ENCODE measurements around the gene ACTL10.

Gene ACTL10

GRCh38 chr20:33701629-33702450 lies 35.1 kb downstream of the ACTL10 start:
- Histone ChIP-seq H3K4me1 (ENCODE audit: insufficient read depth, low read length, poor library complexity, severe bottlenecking) (no peaks in the 10 kb centered on the region), H3K4me2 (ENCODE audit: low read depth, low read length, poor library complexity, severe bottlenecking) (no peak overlapping the region), H3F3A (ENCODE audit: low read depth) (no peaks in the 10 kb centered on the region), H3K79me2 (ENCODE audit: insufficient read depth, low read length) (no peaks in the 10 kb centered on the region), H3K4me3 (ENCODE audit: low read length, poor library complexity, severe bottlenecking) (no peak overlapping the region), H4K20me1 (ENCODE audit: insufficient read depth, low read length, poor library complexity, severe bottlenecking) (no peaks in the 10 kb centered on the region), H3K9me2 (replicated peaks; ENCODE audit: low read depth, low read length) (no peaks in the 10 kb centered on the region), H2AFZ (ENCODE audit: low read length) (no peak overlapping the region), H3K36me3 (ENCODE audit: insufficient read depth, low read length) (no peaks in the 10 kb centered on the region), H3K9ac (ENCODE audit: low read depth, low read length, poor library complexity, severe bottlenecking) (no peak overlapping the region), H3K27me3 (ENCODE audit: insufficient read depth, low read length, poor library complexity, severe bottlenecking) (no peaks in the 10 kb centered on the region), H3K9me3 (ENCODE audit: insufficient read depth, low read depth, low read length) (no peaks in the 10 kb centered on the region)
- TF ChIP-seq CTCF (conservative IDR thresholded peaks at IDR 0.05; ENCODE audit: low read length) (no peak), EZH2phosphoT487 (IDR thresholded peaks at IDR 0.05; ENCODE audit: borderline replicate concordance) (no peak)

GRCh38 chr20:33702861-33703260 lies 36.1 kb downstream of the ACTL10 start:
- Histone ChIP-seq H3K36me3 (ENCODE audit: insufficient read depth, low read length) (no peaks in the 10 kb centered on the region), H3F3A (ENCODE audit: low read depth) (no peaks in the 10 kb centered on the region), H2AFZ (ENCODE audit: low read length) (no peak overlapping the region), H3K9me3 (ENCODE audit: insufficient read depth, low read depth, low read length) (no peaks in the 10 kb centered on the region), H3K4me3 (ENCODE audit: low read length, poor library complexity, severe bottlenecking) (no peak overlapping the region), H3K4me1 (ENCODE audit: insufficient read depth, low read length, poor library complexity, severe bottlenecking) (no peaks in the 10 kb centered on the region), H3K79me2 (ENCODE audit: insufficient read depth, low read length) (no peaks in the 10 kb centered on the region), H3K4me2 (ENCODE audit: low read depth, low read length, poor library complexity, severe bottlenecking) (no peak overlapping the region), H3K27me3 (ENCODE audit: insufficient read depth, low read length, poor library complexity, severe bottlenecking) (no peaks in the 10 kb centered on the region), H3K9ac (ENCODE audit: low read depth, low read length, poor library complexity, severe bottlenecking) (no peak overlapping the region), H4K20me1 (ENCODE audit: insufficient read depth, low read length, poor library complexity, severe bottlenecking) (no peaks in the 10 kb centered on the region), H3K9me2 (replicated peaks; ENCODE audit: low read depth, low read length) (no peaks in the 10 kb centered on the region)
- TF ChIP-seq CTCF (conservative IDR thresholded peaks at IDR 0.05; ENCODE audit: low read length) (no peak), EZH2phosphoT487 (IDR thresholded peaks at IDR 0.05; ENCODE audit: borderline replicate concordance) (no peak)

- no peaks in the 10 kb centered on the region for H3K36me3 ChIP-seq (ENCODE audit: insufficient read depth, low read length)
- H3K4me3 ChIP-seq (ENCODE audit: low read length, poor library complexity, severe bottlenecking): no peak overlapping the region
- H3K79me2 ChIP-seq (ENCODE audit: insufficient read depth, low read length): no peaks in the 10 kb centered on the region
- no peak overlapping the region for H3K4me2 ChIP-seq (ENCODE audit: low read depth, low read length, poor library complexity, severe bottlenecking)
- no peaks in the 10 kb centered on the region for H3K27me3 ChIP-seq (ENCODE audit: insufficient read depth, low read length, poor library complexity, severe bottlenecking)
- no peak overlapping the region for H3K9ac ChIP-seq (ENCODE audit: low read depth, low read length, poor library complexity, severe bottlenecking)
- H3K4me1 ChIP-seq (ENCODE audit: insufficient read depth, low read length, poor library complexity, severe bottlenecking): no peaks in the 10 kb centered on the region
- TF ChIP-seq EZH2phosphoT487 (IDR thresholded peaks at IDR 0.05; ENCODE audit: borderline replicate concordance): no peak
- TF ChIP-seq CTCF (conservative IDR thresholded peaks at IDR 0.05; ENCODE audit: low read length): no peak
- H3F3A ChIP-seq (ENCODE audit: low read depth): no peaks in the 10 kb centered on the region
- no peaks in the 10 kb centered on the region for H3K9me2 ChIP-seq (replicated peaks; ENCODE audit: low read depth, low read length)
- H3K9me3 ChIP-seq (ENCODE audit: insufficient read depth, low read depth, low read length): no peaks in the 10 kb centered on the region
- H4K20me1 ChIP-seq (ENCODE audit: insufficient read depth, low read length, poor library complexity, severe bottlenecking): no peaks in the 10 kb centered on the region
- no peak overlapping the region for H2AFZ ChIP-seq (ENCODE audit: low read length)
These were observed 36.9 kb downstream of the ACTL10 start for GRCh38 chr20:33703498-33704137.
